Lower lobe of right lung (tissue), 2 donors: ENCODE data around the gene SCO2. TPM values are rescaled to one million over a fixed set of nuclear protein-coding genes. Genes with fewer than 3 reads are reported as not detected.
A peak's percentile ranks its signal among the peaks of the same experiment; 100 is the strongest.

Experiments
- ATAC-seq, 2 donors: fragments of 200-7000 bp; cut with Tn5 transposase; one replicate each; pipeline ENCODE4 v1.9.1; 2020 to 2022; ENCODE audit warnings: mild to moderate bottlenecking in 2 of 2, moderate library complexity in 2 of 2
- DNase-seq: peaks from one replicate; pipeline ENCODE4 v3.0.0-alpha.2; 2020
- H3K27ac ChIP-seq: fragments of 200-600 bp; one replicate; pipeline ENCODE4 v1.8.0; 2022
- H3K27me3 ChIP-seq: fragments of 200-600 bp; one replicate; pipeline ENCODE4 v1.8.0; 2022; ENCODE audit warnings: low read depth
- H3K36me3 ChIP-seq: fragments of 200-600 bp; one replicate; pipeline ENCODE4 v1.8.0; 2022; ENCODE audit warnings: mild to moderate bottlenecking
- H3K4me1 ChIP-seq: fragments of 200-600 bp; one replicate; pipeline ENCODE4 v1.8.0; 2022
- H3K4me3 ChIP-seq: fragments of 200-600 bp; one replicate; pipeline ENCODE4 v1.8.0; 2022; ENCODE audit warnings: mild to moderate bottlenecking
- H3K9me3 ChIP-seq: fragments of 200-600 bp; one replicate; pipeline ENCODE4 v1.8.0; 2022
- intact Hi-C: fragments of 100-400 bp; cut with DNase I; formaldehyde crosslinking; loops from one replicate; pipeline ENCODE4 v1.11.0; 2022
- total RNA-seq: library from RNA; stranded (reverse); fragmentation: NEBNext Ultra II Directional; extraction: Animal tissue kit (Norgen Biotek cat#: 25700); gene quantifications from one replicate; pipeline ENCODE4 v1.2.1, GENCODE V29; 2021
- TF ChIP-seq, protein P1 (sequence below): fragments of 200-600 bp; IDR thresholded peaks from one replicate; pipeline ENCODE4 v1.8.0; 2022; ENCODE audit warnings: antibody characterized with exemption, mild to moderate bottlenecking
- donor health status: DM: no; HTN: yes; CAD: no; lungs with severe emphysema.

SCO2 gene
- total RNA-seq, 1 donor from 2014 or later: 4.9 TPM

DNA sequence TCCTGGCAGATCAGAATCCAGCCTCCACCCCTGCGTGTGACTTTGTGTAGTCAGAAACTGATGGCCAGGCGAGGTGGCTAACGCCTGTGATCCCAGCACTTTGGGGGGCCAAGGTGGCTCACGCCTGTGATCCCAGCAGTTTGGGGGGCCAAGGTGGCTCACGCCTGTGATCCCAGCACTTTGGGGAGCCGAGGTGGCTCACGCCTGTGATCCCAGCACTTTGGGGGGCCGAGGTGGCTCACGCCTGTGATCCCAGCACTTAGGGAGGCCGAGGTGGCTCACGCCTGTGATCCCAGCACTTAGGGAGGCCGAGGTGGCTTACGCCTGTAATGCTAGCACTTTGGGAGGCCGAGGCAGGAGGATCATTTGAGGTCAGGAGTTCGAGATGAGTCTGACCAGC, 12.2 kb downstream of the SCO2 start:
- ATAC-seq: no peak
- H3K27me3 ChIP-seq: no peaks in the 10 kb centered on the region

DNA sequence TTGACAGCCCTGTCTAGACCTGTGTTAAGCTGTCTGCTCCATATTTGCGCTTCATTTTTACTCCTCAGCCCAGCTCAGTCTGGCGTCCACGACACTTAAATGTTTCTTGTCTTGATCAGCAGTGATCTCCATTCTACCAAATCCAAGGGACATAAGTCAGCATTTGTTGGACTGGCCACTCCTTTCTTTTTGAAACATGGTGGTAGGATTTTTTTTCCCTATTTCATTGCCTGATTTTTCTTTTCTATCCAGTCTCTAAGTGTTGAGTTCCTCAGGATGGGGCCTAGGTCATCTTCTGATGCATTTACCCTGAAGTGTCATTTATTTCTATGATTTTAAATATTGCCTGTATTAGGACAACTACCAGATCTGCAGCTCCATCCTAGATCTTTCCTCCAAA, 16.5 kb downstream of the SCO2 start:
- Histone ChIP-seq H3K4me1 (peaks cover 42% of the 10 kb centered on the region), H3K27ac (peak overlapping the region; percentile 96), H3K9me3 (no peaks in the 10 kb centered on the region), H3K27me3 (no peaks in the 10 kb centered on the region), H3K4me3 (peak overlapping the region; percentile 84), H3K36me3 (peaks cover 27% of the 10 kb centered on the region)
- no peak for DNase-seq
- TF ChIP-seq, protein P1, sequence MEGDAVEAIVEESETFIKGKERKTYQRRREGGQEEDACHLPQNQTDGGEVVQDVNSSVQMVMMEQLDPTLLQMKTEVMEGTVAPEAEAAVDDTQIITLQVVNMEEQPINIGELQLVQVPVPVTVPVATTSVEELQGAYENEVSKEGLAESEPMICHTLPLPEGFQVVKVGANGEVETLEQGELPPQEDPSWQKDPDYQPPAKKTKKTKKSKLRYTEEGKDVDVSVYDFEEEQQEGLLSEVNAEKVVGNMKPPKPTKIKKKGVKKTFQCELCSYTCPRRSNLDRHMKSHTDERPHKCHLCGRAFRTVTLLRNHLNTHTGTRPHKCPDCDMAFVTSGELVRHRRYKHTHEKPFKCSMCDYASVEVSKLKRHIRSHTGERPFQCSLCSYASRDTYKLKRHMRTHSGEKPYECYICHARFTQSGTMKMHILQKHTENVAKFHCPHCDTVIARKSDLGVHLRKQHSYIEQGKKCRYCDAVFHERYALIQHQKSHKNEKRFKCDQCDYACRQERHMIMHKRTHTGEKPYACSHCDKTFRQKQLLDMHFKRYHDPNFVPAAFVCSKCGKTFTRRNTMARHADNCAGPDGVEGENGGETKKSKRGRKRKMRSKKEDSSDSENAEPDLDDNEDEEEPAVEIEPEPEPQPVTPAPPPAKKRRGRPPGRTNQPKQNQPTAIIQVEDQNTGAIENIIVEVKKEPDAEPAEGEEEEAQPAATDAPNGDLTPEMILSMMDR: no peak
- no peak for ATAC-seq
- intact Hi-C loops: no loop called here

More for the DNA sequence above, 12.2 kb downstream of the SCO2 start:
- Histone ChIP-seq H3K4me1 (peaks cover 28% of the 10 kb centered on the region), H3K36me3 (peaks cover 32% of the 10 kb centered on the region), H3K4me3 (no peak overlapping the region), H3K9me3 (no peaks in the 10 kb centered on the region), H3K27ac (no peak overlapping the region)
- intact Hi-C loops: no loop called here
- TF ChIP-seq, protein P1: no peak
- DNase-seq: no peak

DNA sequence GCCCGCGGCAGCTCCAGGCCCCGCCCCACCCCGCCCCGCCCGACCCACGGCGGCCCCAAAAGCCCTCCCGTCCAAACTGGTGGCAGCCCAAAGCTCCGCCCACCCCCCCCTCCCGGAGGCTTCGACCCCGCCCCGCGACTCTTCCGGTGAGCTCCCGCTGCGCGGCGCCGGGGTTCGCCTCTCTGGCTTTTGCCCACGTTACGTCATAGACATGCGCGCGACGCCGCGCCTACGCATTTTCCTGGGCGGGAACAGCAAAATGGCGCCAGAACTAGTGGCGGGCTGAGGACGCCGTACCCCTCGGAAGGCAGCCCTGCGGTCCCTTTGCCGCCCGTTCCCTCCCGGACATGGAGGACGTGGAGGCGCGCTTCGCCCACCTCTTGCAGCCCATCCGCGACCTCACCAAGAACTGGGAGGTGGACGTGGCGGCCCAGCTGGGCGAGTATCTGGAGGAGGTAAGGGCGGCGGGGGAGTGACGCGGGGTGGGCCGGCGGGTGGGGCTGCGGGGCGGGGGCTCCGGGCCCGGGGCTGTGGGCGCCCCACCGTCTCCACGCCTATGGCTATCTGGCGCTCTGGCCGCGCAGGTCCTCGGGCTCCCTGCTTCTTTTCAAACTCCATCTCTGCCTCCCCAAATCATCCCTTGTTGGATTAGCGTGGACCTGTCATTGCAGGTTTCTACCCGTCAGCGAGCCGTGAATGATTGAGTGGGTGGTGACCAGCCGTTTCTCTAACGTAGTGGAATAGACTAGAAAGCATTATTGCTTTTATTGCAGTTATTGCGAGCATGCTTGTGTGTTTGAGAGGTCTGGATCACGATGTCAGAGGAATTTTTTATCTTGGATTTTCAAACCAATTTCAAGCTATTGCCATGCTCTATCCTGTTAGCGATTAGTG, 17.2 kb downstream of the SCO2 start, which contains the start of gene NCAPH2:
Gene NCAPH2, plus strand, starts transcription at position 234 of the 894 bp plus-strand sequence. Its CDS starts 114 bp downstream, at position 348.
- TF ChIP-seq, protein P1: no peak
- ATAC-seq: peak; percentile 85 to 88
- peak within 1 kb of the TSS; percentile 87 for H3K4me3 ChIP-seq
- H3K27ac ChIP-seq: peak within 1 kb of the TSS; percentile 96
- H3K36me3 ChIP-seq: peaks cover 33% of the 10 kb centered on the region
- H3K27me3 ChIP-seq: no peaks in the 10 kb centered on the region
- H3K9me3 ChIP-seq: no peaks in the 10 kb centered on the region
- peaks cover 42% of the 10 kb centered on the region for H3K4me1 ChIP-seq
- intact Hi-C loops: no loop called here
- peak; percentile 98 for DNase-seq

DNA sequence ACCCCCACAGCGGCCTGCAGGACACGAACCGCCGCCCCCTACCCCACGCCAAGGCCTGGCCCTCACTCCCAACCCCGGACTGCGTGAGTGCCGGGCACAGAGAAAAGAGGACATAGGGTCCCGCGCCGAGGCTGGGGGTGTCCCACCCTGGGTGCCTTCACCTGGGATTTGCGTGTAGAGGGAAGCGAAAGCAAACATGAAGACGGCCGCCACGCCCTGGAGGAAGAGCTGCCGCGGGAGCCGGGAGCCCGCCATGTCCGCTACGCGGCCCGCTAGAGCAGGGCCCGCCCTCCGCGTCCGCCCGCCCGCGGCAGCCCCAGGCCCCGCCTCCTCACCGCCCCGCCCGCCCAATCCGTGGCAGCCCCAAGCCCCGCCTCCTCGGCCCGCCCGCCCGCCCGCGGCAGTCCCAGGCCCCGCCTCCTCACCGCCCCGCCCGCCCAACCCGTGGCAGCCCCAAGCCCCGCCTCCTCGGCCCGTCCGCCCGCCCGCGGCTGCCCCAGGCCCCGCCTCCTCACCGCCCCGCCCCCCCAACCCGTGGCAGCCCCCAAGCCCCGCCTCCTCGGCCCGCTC, 17.9 kb downstream of the SCO2 start, which contains the start of gene LMF2:
Gene LMF2, minus strand, starts transcription at position 282 of the 570 bp plus-strand sequence. Its CDS starts 27 bp downstream, at position 255.
- Histone ChIP-seq H3K9me3 (no peaks in the 10 kb centered on the region), H3K27ac (peak within 1 kb of the TSS; percentile 96), H3K4me1 (peaks cover 37% of the 10 kb centered on the region), H3K4me3 (peak within 1 kb of the TSS; percentile 87), H3K36me3 (peaks cover 40% of the 10 kb centered on the region), H3K27me3 (no peaks in the 10 kb centered on the region)
- TF ChIP-seq, protein P1: no peak
- ATAC-seq (peak; percentile 84 to 87), DNase-seq (peak; percentile 94)
- intact Hi-C loops: no loop called here

DNA sequence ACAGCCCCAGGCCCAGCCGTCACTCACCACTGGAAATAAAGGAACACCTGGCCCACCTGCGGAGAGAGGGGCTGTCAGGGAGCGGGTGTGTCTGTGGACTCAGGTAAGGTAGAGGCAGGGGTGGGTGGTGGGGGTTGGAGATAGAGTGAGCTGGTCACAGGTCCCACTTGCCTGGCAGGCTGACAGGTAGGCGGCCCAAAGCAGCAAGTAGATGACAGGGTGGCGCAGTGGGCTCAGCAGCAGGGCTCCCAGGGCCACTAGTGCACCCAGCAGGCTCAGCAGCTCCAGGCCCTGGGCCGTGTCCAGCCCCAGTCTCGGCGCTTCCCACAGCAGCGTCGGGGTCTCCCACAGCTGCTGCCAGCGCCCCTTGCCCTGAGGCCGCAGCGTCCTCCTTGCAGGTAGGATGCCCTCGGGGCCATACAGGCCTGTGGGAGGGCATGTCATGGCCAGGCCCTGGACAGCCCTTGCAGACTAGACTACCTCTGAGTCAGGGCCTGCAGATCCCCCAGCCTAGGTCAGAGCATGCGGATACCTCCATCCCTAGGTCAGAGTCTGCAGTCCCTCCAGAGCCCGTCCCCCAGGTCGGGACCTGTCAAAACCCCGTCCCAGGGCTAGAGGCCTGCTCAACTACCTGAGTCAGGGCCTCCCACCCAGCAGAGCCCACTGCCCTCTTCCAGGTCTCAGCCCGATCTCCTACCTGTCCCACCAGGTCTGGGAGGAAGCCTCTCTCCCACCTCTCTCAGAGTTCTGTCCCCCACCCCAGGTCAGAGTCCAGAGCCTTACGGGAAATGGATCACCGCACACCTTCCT, 18.6 kb downstream of the SCO2 start:
- Histone ChIP-seq H3K27me3 (no peaks in the 10 kb centered on the region), H3K4me1 (peaks cover 31% of the 10 kb centered on the region), H3K27ac (peak overlapping the region; percentile 90), H3K4me3 (peak overlapping the region; percentile 87), H3K36me3 (peaks cover 43% of the 10 kb centered on the region), H3K9me3 (no peaks in the 10 kb centered on the region)
- intact Hi-C loops: no loop called here
- ATAC-seq: peak; percentile 1 to 6
- TF ChIP-seq, protein P1: no peak
- peak; percentile 61 for DNase-seq
